AG20443 (cell line): ENCODE results near the gene TNS1.

Experiments used
- DNase-seq: peaks from one replicate; pipeline ENCODE4 v3.0.0; 2012; ENCODE audit warnings: low spot score, mixed read lengths

The TNS1 gene

DNA sequence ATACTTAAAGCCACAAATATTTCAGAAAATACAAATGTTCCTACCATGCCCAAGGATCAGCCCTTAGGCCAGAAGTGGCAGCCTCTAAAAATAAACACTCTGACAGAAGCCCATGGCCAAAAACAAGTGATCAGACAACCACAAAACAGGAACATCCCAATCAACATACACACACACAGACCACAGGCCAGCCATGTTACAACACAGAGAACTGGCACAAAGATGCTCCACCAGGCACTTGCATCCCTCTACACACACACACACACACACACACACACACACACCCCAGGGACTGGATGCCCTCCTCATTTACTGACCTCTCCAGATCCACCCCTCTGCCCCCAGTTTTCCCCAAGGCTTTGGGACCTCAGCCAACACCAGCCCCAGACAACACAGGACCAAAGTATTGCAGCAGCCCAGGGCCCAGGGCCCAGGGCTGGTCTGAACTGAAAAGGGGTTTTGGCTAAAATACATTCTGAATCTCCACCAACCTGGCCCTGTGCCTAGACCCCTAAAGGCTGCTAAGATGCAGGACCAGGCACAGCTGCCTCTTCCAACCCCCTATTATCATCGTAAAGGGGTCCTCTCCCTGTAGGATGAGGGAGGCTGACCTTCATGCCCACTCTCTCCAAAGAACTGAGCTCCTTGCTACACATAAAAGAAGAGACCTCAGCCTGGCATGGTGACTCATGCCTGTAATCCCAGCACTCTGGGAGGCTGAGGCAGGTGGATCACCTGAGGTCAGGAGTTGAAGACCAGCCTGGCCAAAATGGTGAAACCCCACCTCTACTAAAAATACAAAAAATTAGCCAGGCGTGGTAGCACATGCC, 151.4 kb downstream of the TNS1 start:
- peak; percentile 75 for DNase-seq

- no peak for DNase-seq
These were observed 153.4 kb downstream of the TNS1 start for GRCh38 chr2:217849154-217849975.

- DNase-seq, result no peak
These were observed 154.3 kb downstream of the TNS1 start for GRCh38 chr2:217848351-217848957.

DNA sequence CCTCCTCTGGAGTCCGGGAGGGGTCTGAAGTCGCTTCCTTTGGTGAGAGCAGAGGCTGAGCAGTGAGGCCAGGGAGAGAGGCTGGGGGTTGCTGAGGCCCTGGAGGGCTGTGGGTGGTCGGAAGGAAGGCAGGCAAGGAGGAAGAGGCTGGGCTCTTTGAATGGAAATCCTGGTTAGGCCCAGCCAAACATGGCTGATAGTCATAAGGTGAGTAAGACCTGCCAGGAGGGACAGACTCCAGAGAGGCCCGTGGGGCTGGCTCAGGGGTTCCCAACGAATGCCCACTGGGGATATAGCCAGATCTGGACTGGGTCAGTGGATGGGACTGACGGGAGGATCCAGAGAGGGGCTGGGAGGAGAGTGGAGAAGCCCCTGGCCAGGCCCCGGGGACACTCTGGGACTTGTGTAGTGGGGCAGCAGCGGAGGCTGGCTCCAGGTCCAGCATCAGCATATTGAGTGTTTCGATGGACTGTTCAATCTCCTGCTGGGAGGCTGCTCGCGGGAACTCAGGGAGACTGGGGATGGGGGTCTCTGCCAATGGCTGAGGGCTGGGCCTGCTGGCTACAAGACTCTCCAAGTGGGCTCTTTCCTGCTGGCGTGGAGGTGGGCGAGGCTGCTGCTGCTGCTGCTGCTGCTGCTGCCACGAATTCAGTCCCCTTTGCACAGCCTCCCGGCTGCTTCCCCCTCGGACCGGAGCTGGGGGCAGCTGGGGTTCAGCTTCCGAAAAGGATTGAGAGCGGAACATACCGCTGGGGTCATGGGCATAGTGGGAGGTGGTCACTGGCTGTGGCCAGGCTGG, 155.0 kb downstream of the TNS1 start:
- DNase-seq, result no peak

GRCh38 chr2:217847115-217847514, 155.7 kb downstream of the TNS1 start:
- DNase-seq, result no peak

DNA sequence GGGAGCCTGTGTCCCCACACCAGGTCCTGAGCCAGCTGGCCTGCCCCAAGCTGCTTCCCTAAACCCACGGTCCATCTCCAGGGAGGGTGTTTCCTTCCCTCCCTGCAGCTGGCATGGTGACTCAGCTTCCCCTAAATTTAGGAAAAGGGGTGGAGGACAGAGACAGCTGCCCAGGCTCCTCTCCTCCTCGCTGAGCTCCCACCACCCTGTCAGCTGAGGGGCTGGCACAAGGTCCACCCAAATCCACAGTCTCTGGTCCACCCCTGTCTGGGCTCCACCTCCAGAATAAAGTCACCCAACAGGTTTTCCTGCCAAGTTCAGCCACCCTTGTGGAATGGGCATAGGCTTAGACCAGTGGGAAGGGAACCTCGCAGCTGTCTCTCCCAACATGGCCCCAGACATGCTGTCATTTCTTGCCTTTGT, 156.5 kb downstream of the TNS1 start:
- DNase-seq, result no peak

DNA sequence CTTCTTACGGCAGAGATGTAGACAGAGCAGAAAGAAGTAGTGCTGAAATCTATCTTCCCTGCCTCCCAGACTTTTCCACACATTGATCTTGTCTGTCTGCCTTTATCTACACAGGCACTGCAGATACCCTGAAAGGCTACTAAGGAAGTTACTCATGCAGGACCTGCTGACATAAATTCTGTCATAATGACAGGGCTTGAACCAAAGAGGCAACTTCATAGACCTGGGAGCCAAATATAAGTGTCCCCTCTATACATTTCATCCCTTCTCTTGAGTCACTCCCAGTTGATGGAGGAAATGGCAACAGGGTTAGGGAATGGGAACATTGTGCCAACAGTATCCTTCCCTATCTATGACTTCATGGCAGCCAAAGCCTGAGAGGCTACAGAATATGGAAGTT, 157.5 kb downstream of the TNS1 start:
- DNase-seq, result no peak

GRCh38 chr2:217844696-217845095, 158.1 kb downstream of the TNS1 start:
- no peak for DNase-seq

- no peak for DNase-seq
These were observed 159.5 kb downstream of the TNS1 start for GRCh38 chr2:217843324-217843723.

DNA sequence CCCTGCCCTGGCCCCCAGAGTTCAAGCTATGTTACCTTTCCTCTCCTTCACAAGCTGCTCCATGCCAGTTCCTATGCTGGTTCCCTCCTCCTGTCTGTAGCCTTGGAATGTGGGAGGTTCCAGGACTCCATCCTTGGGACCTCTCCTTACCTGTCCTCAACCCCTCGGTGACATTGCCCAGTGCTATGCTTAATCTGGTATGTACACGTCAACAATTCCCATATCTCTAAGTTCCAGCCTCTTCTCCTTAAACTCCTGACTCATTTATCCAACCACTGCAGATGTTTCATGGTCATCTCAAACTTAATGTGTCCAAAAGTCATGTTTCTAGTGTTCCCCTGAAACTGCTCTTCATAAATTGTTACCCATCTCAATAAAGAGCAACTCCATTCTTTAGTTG, 160.8 kb downstream of the TNS1 start:
- no peak for DNase-seq

DNA sequence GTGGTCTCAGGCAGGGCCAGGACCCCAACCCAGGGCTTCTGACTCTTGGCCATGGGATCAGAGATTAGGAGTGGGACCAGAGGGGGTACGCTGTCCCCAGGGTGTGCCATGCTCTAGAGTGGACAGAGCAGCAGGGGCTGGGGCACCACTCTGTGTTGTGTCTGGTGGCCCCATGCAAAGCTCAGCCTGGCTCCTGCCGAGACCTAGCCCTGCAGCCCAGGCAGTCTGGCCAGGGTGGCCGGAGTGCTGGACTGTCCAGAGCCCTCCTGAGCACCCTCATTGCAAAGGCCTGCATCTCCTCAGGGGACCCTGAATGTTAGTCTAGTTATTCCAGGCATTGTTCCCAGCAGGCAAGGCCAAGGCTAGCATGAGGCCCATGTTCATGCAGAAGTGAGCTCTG, 162.3 kb downstream of the TNS1 start:
- no peak for DNase-seq

- DNase-seq, result no peak
These were observed 163.1 kb downstream of the TNS1 start for GRCh38 chr2:217839750-217840107.

- no peak for DNase-seq
These were observed 163.6 kb downstream of the TNS1 start for GRCh38 chr2:217839073-217839749.

- DNase-seq, result no peak
These were observed 164.4 kb downstream of the TNS1 start for GRCh38 chr2:217838409-217838831.

- no peak for DNase-seq
These were observed 165.3 kb downstream of the TNS1 start for GRCh38 chr2:217837530-217837929.

DNA sequence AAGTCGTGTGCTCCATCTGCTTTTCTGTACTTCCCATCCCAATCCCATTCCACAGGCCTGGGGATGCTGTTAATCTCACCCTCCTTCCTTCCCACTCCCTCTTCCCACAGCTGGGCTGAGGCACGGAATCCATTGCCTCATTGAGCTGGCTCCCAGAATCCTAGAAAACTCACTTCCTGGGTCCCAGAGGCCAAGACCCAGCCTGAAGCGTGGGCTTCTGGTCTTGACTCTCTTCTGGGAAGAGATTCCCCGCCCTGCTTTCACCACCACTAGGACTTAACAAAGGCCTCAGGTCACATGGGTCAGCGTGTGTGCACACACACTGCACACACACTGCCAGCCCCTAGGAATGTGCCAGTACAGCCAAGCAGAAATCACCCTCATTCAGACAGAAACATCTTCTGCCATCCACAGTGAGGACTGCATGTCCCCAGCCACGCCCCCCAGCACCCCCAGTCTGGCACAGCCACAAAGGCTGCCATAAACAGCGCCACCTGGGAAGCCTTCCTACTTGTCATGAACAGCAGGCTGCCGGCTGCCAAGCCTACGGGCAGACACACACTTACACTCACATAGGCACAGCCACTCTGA, 165.8 kb downstream of the TNS1 start:
- DNase-seq, result peak; percentile 67

DNA sequence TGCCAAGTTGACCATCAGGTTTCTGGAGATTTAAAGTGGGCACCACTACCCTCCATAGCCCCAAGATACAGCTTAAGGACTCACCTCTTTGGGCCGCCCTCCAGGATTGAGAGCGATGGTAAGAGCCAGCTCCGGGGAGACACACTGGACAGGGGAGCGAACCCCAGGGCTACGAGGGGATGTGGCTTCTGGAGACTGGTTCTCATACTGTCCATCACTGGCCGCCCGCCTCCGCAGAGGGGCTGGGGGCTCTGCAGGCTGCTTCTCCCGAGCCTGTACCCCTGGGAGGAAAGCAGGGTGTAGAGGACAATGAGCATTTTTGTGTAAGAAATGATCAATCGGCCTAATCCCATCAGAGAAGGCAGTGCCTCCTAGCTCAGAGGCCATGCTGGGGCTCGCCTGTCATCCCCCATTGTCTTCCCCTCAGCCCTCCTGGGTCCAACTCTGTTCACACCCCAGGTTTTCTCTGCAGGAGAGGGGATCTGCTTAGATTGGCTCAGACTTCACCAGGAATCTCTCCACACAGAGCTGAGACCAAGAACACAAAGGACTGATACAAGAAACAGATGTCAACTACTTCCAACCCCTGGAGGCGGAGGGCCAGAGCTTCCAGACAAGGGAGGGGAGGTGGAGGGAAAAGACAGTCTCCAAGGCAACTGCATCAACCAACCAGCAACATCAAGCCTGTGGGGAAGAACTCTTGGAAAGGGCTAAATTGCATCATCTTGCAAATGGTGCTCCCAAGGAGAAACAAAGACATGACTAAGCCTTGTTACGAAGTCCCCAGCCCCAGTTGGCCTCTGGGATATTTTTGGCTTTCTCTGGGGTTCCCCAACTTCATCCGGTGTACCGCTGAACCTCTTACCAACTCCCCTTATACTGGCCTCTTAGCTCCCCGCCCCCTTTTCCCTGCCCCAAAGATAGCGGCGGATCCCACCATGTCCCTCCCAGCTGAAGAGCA, 166.6 kb downstream of the TNS1 start:
- peak; percentile 88 for DNase-seq

GRCh38 chr2:217834744-217835513, 167.9 kb downstream of the TNS1 start:
- DNase-seq, result no peak

DNA sequence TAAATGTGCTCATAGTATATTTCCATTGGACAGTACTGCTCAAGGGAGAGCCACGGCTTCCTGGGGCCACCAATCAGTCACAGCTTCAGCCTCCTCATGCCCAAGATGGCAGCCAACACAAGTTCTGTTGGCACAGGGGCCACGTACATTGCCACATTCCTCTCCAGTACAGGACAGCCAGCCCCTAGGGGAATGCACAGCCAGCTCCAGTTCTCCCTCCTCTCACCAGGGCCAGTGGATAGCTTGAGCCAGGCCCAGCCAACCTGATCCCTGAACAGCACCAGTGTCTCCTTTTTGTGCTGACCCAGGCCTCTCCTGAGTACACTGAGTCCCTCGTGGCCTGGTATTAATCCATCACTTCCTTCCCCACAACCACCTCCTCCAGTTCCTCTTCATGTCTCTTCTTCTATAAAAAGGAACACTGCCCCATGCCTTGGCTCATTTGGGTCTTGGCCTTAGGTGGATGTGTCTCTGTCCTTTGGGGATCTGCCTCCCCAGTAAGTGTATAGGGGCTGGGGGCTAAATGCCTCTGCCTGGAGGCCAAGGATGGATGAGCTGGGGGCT, 168.7 kb downstream of the TNS1 start:
- DNase-seq, result no peak
